22Rv1 (cell line): ENCODE measurements around the gene MAP6.

Source experiments
- H3K27ac ChIP-seq: fragments of 450-650 bp; 2 replicates; pipeline ENCODE4 v1.5.1; 2017
- CTCF ChIP-seq: fragments of 450-650 bp; IDR thresholded peaks from 2 replicates; pipeline ENCODE4 v1.5.1; 2017; ENCODE audit warnings: mild to moderate bottlenecking
- ZFX ChIP-seq: fragments of 450-650 bp; IDR thresholded peaks from 2 replicates; pipeline ENCODE4 v1.6.1; 2017; ENCODE audit warnings: antibody characterized with exemption, borderline replicate concordance

MAP6 gene

GRCh38 chr11:75537740-75538139 lies 131.1 kb downstream of the MAP6 start:
- TF ChIP-seq CTCF (no peak), ZFX (no peak)
- no peak overlapping the region for H3K27ac ChIP-seq
